HG03432 (cell line): Measurements from ENCODE around the gene PROM2.

ENCODE experiments used
- ATAC-seq: cut with Tn5 transposase; IDR thresholded peaks from one replicate; pipeline ENCODE4 v1.9.1; 2021; ENCODE audit warnings: mild to moderate bottlenecking, moderate library complexity; ENCODE audit not compliant: unreplicated experiment

Gene PROM2

GRCh38 chr2:95305380-95306061 lies 31.3 kb downstream of the PROM2 start:
- ATAC-seq, result no peak

GRCh38 chr2:95306336-95306895 lies 32.2 kb downstream of the PROM2 start:
- no peak for ATAC-seq

GRCh38 chr2:95307036-95307435 lies 32.8 kb downstream of the PROM2 start:
- ATAC-seq, result no peak

- no peak for ATAC-seq
Observed at GRCh38 chr2:95307878-95308277, 33.6 kb downstream of the PROM2 start.

- no peak for ATAC-seq
Observed at GRCh38 chr2:95308426-95308990, 34.3 kb downstream of the PROM2 start.

GRCh38 chr2:95309599-95309998 lies 35.4 kb downstream of the PROM2 start:
- no peak for ATAC-seq

GRCh38 chr2:95310216-95310615 lies 36.0 kb downstream of the PROM2 start:
- ATAC-seq, result no peak

- ATAC-seq, result no peak
Observed at GRCh38 chr2:95310651-95311050, 36.4 kb downstream of the PROM2 start.

- ATAC-seq, result no peak
Observed at GRCh38 chr2:95311815-95312542, 37.7 kb downstream of the PROM2 start.

GRCh38 chr2:95312543-95313201 lies 38.4 kb downstream of the PROM2 start:
- ATAC-seq, result no peak

GRCh38 chr2:95313296-95314131 lies 39.3 kb downstream of the PROM2 start:
- ATAC-seq, result no peak

- no peak for ATAC-seq
Observed at GRCh38 chr2:95314598-95314963, 40.3 kb downstream of the PROM2 start.

GRCh38 chr2:95314964-95315611 lies 40.8 kb downstream of the PROM2 start:
- no peak for ATAC-seq

- ATAC-seq, result no peak
Observed at GRCh38 chr2:95315801-95316411, 41.7 kb downstream of the PROM2 start.

- ATAC-seq, result no peak
Observed at GRCh38 chr2:95316466-95317122, 42.3 kb downstream of the PROM2 start.

- ATAC-seq, result no peak
Observed at GRCh38 chr2:95317123-95317500, 42.9 kb downstream of the PROM2 start.

- ATAC-seq, result no peak
Observed at GRCh38 chr2:95317665-95318425, 43.6 kb downstream of the PROM2 start.

GRCh38 chr2:95318431-95319220 lies 44.4 kb downstream of the PROM2 start:
- no peak for ATAC-seq
